Lower lobe of right lung (tissue), 2 donors: ENCODE measurements around the gene SLC25A48. TPM values are rescaled to one million over a fixed set of nuclear protein-coding genes. Genes with fewer than 3 reads are reported as not detected.

Source experiments
- ATAC-seq, 2 donors: fragments of 200-7000 bp; cut with Tn5 transposase; one replicate each; pipeline ENCODE4 v1.9.1; 2020 to 2022; ENCODE audit warnings: mild to moderate bottlenecking in 2 of 2, moderate library complexity in 2 of 2
- DNase-seq: peaks from one replicate; pipeline ENCODE4 v3.0.0-alpha.2; 2020
- H3K27ac ChIP-seq: fragments of 200-600 bp; one replicate; pipeline ENCODE4 v1.8.0; 2022
- H3K27me3 ChIP-seq: fragments of 200-600 bp; one replicate; pipeline ENCODE4 v1.8.0; 2022; ENCODE audit warnings: low read depth
- H3K36me3 ChIP-seq: fragments of 200-600 bp; one replicate; pipeline ENCODE4 v1.8.0; 2022; ENCODE audit warnings: mild to moderate bottlenecking
- H3K4me1 ChIP-seq: fragments of 200-600 bp; one replicate; pipeline ENCODE4 v1.8.0; 2022
- H3K4me3 ChIP-seq: fragments of 200-600 bp; one replicate; pipeline ENCODE4 v1.8.0; 2022; ENCODE audit warnings: mild to moderate bottlenecking
- H3K9me3 ChIP-seq: fragments of 200-600 bp; one replicate; pipeline ENCODE4 v1.8.0; 2022
- CTCF ChIP-seq: fragments of 200-600 bp; IDR thresholded peaks from one replicate; pipeline ENCODE4 v1.8.0; 2022; ENCODE audit warnings: antibody characterized with exemption, mild to moderate bottlenecking
- intact Hi-C: fragments of 100-400 bp; cut with DNase I; formaldehyde crosslinking; loops from one replicate; pipeline ENCODE4 v1.11.0; 2022
- total RNA-seq: library from RNA; stranded (reverse); fragmentation: NEBNext Ultra II Directional; extraction: Animal tissue kit (Norgen Biotek cat#: 25700); gene quantifications from one replicate; pipeline ENCODE4 v1.2.1, GENCODE V29; 2021
- donor health status: DM: no; HTN: yes; CAD: no; lungs with severe emphysema.

SLC25A48 gene
- total RNA-seq, 1 donor from 2014 or later = 0.24 TPM

DNA sequence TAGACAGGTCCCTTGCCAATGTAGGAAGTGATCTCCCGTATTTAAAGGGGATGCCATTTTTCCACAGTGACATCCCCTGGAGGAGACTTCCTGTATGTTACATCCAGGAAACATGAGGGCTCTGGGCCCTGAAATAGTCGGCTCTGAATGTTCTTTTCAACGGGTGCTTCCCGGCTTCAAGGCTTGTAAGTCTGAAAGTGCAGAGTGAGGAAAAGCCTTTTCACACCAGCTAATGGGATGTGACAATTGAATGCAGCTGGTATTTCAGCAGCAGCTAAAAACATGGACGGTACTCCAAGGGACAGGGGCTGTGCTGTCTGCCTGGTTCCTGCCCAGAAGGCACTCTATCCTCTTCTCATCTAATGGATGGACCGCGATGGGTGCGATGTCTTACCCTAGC is 59.8 kb downstream of the SLC25A48 start:
- intact Hi-C loops = no loop called here
- H3K9me3 ChIP-seq = no peaks in the 10 kb centered on the region
- peaks cover 14% of the 10 kb centered on the region for H3K27me3 ChIP-seq
- H3K4me3 ChIP-seq = no peak overlapping the region
- DNase-seq = no peak
- H3K27ac ChIP-seq = no peak overlapping the region
- no peak for TF ChIP-seq CTCF
- peaks cover 14% of the 10 kb centered on the region for H3K4me1 ChIP-seq
- H3K36me3 ChIP-seq = no peaks in the 10 kb centered on the region
- no peak for ATAC-seq

DNA sequence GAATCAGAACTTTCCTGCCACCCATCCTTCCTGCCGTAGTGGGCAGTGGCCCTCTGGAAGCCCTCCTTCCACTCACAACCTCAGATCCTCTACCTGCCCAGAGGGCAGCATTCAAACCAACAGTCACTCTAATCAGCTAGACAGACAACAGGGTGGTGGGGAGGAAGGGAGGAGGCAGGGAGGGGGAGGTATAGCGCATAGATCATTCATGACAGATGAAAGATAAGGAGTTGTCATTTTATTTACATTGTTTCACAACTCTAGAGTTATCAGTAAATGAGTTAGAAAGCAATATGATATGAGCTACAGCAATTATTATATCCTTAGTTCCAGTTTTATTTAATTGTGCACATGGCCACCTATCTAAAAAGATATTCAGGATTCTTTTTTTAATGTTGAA is 60.3 kb downstream of the SLC25A48 start:
- peaks cover 14% of the 10 kb centered on the region for H3K27me3 ChIP-seq

GRCh38 chr5:135895474-135896006 is 61.1 kb downstream of the SLC25A48 start, which contains the start of gene IL9:
Gene IL9, minus strand, starts transcription at chr5:135895841. Its CDS starts 25 bp downstream, at chr5:135895816.
- Histone ChIP-seq H3K4me1 (peaks cover 14% of the 10 kb centered on the region), H3K27me3 (peaks cover 14% of the 10 kb centered on the region), H3K36me3 (no peaks in the 10 kb centered on the region), H3K27ac (no peak within 1 kb of the TSS), H3K9me3 (no peaks in the 10 kb centered on the region), H3K4me3 (no peak within 1 kb of the TSS)
- DNase-seq (no peak), ATAC-seq (no peak)
- no peak for TF ChIP-seq CTCF
- intact Hi-C loops = no loop called here

More for the DNA sequence above, 60.3 kb downstream of the SLC25A48 start:
- no peak for TF ChIP-seq CTCF
- no peak overlapping the region for H3K4me3 ChIP-seq
- no peaks in the 10 kb centered on the region for H3K36me3 ChIP-seq
- ATAC-seq (no peak), DNase-seq (no peak)
- H3K27ac ChIP-seq = no peak overlapping the region
- intact Hi-C loops = no loop called here
- no peaks in the 10 kb centered on the region for H3K9me3 ChIP-seq
- peaks cover 14% of the 10 kb centered on the region for H3K4me1 ChIP-seq

GRCh38 chr5:135898651-135899050 is 64.2 kb downstream of the SLC25A48 start:
- Histone ChIP-seq H3K9me3 (no peaks in the 10 kb centered on the region), H3K4me3 (no peak overlapping the region), H3K36me3 (no peaks in the 10 kb centered on the region), H3K27me3 (peaks cover 21% of the 10 kb centered on the region), H3K4me1 (no peaks in the 10 kb centered on the region), H3K27ac (no peak overlapping the region)
- ATAC-seq = no peak
- DNase-seq = no peak
- no peak for TF ChIP-seq CTCF
- intact Hi-C loops = no loop called here

DNA sequence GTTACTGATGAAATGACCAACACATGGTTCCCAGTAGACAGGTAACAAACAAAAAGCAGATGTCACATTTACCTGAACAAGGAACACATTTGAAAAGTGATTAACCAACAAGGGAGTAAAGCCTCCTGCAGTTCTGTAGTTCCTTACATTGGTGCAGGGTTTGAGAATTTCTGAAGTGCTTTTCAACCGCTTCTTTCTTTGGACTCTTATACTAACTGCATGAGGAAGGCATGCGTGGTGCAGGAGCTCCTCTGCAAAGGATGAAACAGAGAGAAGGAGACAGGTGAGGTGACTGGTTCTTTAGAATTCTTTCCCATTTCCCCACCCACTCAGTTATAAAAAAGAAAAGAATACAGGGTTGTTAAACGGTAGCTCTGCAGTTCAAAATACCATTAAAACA is 65.8 kb downstream of the SLC25A48 start:
- intact Hi-C loops = no loop called here
- H3K4me1 ChIP-seq = no peaks in the 10 kb centered on the region
- no peak overlapping the region for H3K27ac ChIP-seq
- H3K4me3 ChIP-seq = no peak overlapping the region
- H3K9me3 ChIP-seq = no peaks in the 10 kb centered on the region
- DNase-seq = no peak
- no peak for TF ChIP-seq CTCF
- no peak for ATAC-seq
- H3K27me3 ChIP-seq = peaks cover 21% of the 10 kb centered on the region
- H3K36me3 ChIP-seq = no peaks in the 10 kb centered on the region
